Measurements from ENCODE around the gene PEG3. TPM values are rescaled to one million over a fixed set of nuclear protein-coding genes. Genes with fewer than 3 reads are reported as not detected.
A peak's percentile ranks its signal among the peaks of the same experiment; 100 is the strongest.

PEG3 gene
- total and polyA plus RNA-seq, 2 of the 13 experiments (the other 11 are each of a cell fraction or from before 2014, with no cell fraction given), result 217 to 394 TPM

GRCh38 chr19:56837492-56838023 is 3.0 kb downstream of the PEG3 start (continued):
- TF ChIP-seq, protein P1, sequence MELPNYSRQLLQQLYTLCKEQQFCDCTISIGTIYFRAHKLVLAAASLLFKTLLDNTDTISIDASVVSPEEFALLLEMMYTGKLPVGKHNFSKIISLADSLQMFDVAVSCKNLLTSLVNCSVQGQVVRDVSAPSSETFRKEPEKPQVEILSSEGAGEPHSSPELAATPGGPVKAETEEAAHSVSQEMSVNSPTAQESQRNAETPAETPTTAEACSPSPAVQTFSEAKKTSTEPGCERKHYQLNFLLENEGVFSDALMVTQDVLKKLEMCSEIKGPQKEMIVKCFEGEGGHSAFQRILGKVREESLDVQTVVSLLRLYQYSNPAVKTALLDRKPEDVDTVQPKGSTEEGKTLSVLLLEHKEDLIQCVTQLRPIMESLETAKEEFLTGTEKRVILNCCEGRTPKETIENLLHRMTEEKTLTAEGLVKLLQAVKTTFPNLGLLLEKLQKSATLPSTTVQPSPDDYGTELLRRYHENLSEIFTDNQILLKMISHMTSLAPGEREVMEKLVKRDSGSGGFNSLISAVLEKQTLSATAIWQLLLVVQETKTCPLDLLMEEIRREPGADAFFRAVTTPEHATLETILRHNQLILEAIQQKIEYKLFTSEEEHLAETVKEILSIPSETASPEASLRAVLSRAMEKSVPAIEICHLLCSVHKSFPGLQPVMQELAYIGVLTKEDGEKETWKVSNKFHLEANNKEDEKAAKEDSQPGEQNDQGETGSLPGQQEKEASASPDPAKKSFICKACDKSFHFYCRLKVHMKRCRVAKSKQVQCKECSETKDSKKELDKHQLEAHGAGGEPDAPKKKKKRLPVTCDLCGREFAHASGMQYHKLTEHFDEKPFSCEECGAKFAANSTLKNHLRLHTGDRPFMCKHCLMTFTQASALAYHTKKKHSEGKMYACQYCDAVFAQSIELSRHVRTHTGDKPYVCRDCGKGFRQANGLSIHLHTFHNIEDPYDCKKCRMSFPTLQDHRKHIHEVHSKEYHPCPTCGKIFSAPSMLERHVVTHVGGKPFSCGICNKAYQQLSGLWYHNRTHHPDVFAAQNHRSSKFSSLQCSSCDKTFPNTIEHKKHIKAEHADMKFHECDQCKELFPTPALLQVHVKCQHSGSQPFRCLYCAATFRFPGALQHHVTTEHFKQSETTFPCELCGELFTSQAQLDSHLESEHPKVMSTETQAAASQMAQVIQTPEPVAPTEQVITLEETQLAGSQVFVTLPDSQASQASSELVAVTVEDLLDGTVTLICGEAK (IDR thresholded peaks at IDR 0.05), result no peak
- TF ChIP-seq, protein P1 (CRISPR knock-in tag; IDR thresholded peaks at IDR 0.05), result peak; percentile 55; the same call in 1 of the 2 replicates
- TF ChIP-seq RBFOX2 (IDR thresholded peaks at IDR 0.05; ENCODE audit: low read depth, low read length), result peak; percentile 77
- TF ChIP-seq HIVEP1 (CRISPR knock-in tag; IDR thresholded peaks at IDR 0.05), result 0 out of 2 replicates have a peak, but pooled peaks have one; percentile 25
- TF ChIP-seq, protein P2, sequence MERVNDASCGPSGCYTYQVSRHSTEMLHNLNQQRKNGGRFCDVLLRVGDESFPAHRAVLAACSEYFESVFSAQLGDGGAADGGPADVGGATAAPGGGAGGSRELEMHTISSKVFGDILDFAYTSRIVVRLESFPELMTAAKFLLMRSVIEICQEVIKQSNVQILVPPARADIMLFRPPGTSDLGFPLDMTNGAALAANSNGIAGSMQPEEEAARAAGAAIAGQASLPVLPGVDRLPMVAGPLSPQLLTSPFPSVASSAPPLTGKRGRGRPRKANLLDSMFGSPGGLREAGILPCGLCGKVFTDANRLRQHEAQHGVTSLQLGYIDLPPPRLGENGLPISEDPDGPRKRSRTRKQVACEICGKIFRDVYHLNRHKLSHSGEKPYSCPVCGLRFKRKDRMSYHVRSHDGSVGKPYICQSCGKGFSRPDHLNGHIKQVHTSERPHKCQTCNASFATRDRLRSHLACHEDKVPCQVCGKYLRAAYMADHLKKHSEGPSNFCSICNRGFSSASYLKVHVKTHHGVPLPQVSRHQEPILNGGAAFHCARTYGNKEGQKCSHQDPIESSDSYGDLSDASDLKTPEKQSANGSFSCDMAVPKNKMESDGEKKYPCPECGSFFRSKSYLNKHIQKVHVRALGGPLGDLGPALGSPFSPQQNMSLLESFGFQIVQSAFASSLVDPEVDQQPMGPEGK (CRISPR knock-in tag; IDR thresholded peaks at IDR 0.05), result peak; percentile 15; the same call in 1 of the 2 replicates
- TF ChIP-seq, protein P3, sequence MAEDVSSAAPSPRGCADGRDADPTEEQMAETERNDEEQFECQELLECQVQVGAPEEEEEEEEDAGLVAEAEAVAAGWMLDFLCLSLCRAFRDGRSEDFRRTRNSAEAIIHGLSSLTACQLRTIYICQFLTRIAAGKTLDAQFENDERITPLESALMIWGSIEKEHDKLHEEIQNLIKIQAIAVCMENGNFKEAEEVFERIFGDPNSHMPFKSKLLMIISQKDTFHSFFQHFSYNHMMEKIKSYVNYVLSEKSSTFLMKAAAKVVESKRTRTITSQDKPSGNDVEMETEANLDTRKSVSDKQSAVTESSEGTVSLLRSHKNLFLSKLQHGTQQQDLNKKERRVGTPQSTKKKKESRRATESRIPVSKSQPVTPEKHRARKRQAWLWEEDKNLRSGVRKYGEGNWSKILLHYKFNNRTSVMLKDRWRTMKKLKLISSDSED (CRISPR knock-in tag; IDR thresholded peaks at IDR 0.05), result 0 out of 2 replicates have a peak, but pooled peaks have one; percentile 61
- no peak for TF ChIP-seq ZFP90 (CRISPR knock-in tag; IDR thresholded peaks at IDR 0.05; ENCODE audit: borderline replicate concordance)
- no peak for TF ChIP-seq NAIF1 (CRISPR knock-in tag; IDR thresholded peaks at IDR 0.05; ENCODE audit: borderline replicate concordance)
- TF ChIP-seq ARNTL (CRISPR knock-in tag; IDR thresholded peaks at IDR 0.05), result 0 out of 2 replicates have a peak, but pooled peaks have one; percentile 60
- TF ChIP-seq MEF2D (CRISPR knock-in tag; IDR thresholded peaks at IDR 0.05), result peak; percentile 10; the same call in 1 of the 2 replicates
- TF ChIP-seq PBX3 (CRISPR knock-in tag; IDR thresholded peaks at IDR 0.05; ENCODE audit: borderline replicate concordance), result no peak
- no peak for TF ChIP-seq TGIF2 (CRISPR knock-in tag; IDR thresholded peaks at IDR 0.05)
- TF ChIP-seq NR3C1 (CRISPR knock-in tag; IDR thresholded peaks at IDR 0.05), result no peak
- no peak for TF ChIP-seq ZNF468 (CRISPR knock-in tag; IDR thresholded peaks at IDR 0.05)
- TF ChIP-seq GABPA (IDR thresholded peaks at IDR 0.05; ENCODE audit: low read depth, low read length), result no peak
- 0 out of 2 replicates have a peak, but pooled peaks have one; percentile 14 for TF ChIP-seq GABPA (CRISPR knock-in tag; IDR thresholded peaks at IDR 0.05; ENCODE audit: low read depth)
- 0 out of 2 replicates have a peak, but pooled peaks have one; percentile 4 for TF ChIP-seq ZNF331 (CRISPR knock-in tag; IDR thresholded peaks at IDR 0.05)

Data from HepG2 (cell line).